ENCODE results near the gene ZNF664.
"Not testable (repeated sequence)": the region's sequence is repeated elsewhere in the genome, so short reads cannot be mapped to it uniquely, and the experiment has no call there.

The ZNF664 gene

GRCh38 chr12:123941624-123942237 is 31.3 kb upstream of the ZNF664 start:
- Histone ChIP-seq H3K27me3 (replicated peaks; ENCODE audit: control insufficient read depth, insufficient read depth, low read length, poor library complexity, severe bottlenecking) (no peaks in the 10 kb centered on the region), H3K4me3 (ENCODE audit: insufficient read depth, low read depth, low read length, poor library complexity, severe bottlenecking) (no peak overlapping the region), H3K36me3 (ENCODE audit: control insufficient read depth, insufficient read depth, low read length) (peaks cover 26% of the 10 kb centered on the region), H3K27ac (ENCODE audit: insufficient read depth, low read length, poor library complexity, severe bottlenecking) (no peak overlapping the region), H3K4me1 (ENCODE audit: control insufficient read depth, insufficient read depth, low read length, poor library complexity, severe bottlenecking) (peaks cover 10% of the 10 kb centered on the region), H3K9me3 (ENCODE audit: control insufficient read depth, low read length) (no peaks in the 10 kb centered on the region)
- no peak for DNase-seq

GRCh38 chr12:123942238-123942653 is 30.8 kb upstream of the ZNF664 start:
- Histone ChIP-seq H3K4me1 (ENCODE audit: control insufficient read depth, insufficient read depth, low read length, poor library complexity, severe bottlenecking) (peaks cover 7% of the 10 kb centered on the region), H3K36me3 (ENCODE audit: control insufficient read depth, insufficient read depth, low read length) (peaks cover 26% of the 10 kb centered on the region), H3K4me3 (ENCODE audit: insufficient read depth, low read depth, low read length, poor library complexity, severe bottlenecking) (no peak overlapping the region), H3K27me3 (replicated peaks; ENCODE audit: control insufficient read depth, insufficient read depth, low read length, poor library complexity, severe bottlenecking) (no peaks in the 10 kb centered on the region), H3K9me3 (ENCODE audit: control insufficient read depth, low read length) (no peaks in the 10 kb centered on the region), H3K27ac (ENCODE audit: insufficient read depth, low read length, poor library complexity, severe bottlenecking) (no peak overlapping the region)
- DNase-seq, result no peak

GRCh38 chr12:123942911-123943648 is 29.9 kb upstream of the ZNF664 start:
- Histone ChIP-seq H3K27me3 (replicated peaks; ENCODE audit: control insufficient read depth, insufficient read depth, low read length, poor library complexity, severe bottlenecking) (no peaks in the 10 kb centered on the region), H3K9me3 (ENCODE audit: control insufficient read depth, low read length) (no peaks in the 10 kb centered on the region), H3K4me1 (ENCODE audit: control insufficient read depth, insufficient read depth, low read length, poor library complexity, severe bottlenecking) (peaks cover 5% of the 10 kb centered on the region), H3K4me3 (ENCODE audit: insufficient read depth, low read depth, low read length, poor library complexity, severe bottlenecking) (no peak overlapping the region), H3K36me3 (ENCODE audit: control insufficient read depth, insufficient read depth, low read length) (peaks cover 26% of the 10 kb centered on the region), H3K27ac (ENCODE audit: insufficient read depth, low read length, poor library complexity, severe bottlenecking) (no peak overlapping the region)
- no peak for DNase-seq

GRCh38 chr12:123943816-123944215 is 29.2 kb upstream of the ZNF664 start:
- Histone ChIP-seq H3K27me3 (replicated peaks; ENCODE audit: control insufficient read depth, insufficient read depth, low read length, poor library complexity, severe bottlenecking) (no peaks in the 10 kb centered on the region), H3K36me3 (ENCODE audit: control insufficient read depth, insufficient read depth, low read length) (peaks cover 26% of the 10 kb centered on the region), H3K4me1 (ENCODE audit: control insufficient read depth, insufficient read depth, low read length, poor library complexity, severe bottlenecking) (no peaks in the 10 kb centered on the region), H3K9me3 (ENCODE audit: control insufficient read depth, low read length) (no peaks in the 10 kb centered on the region), H3K27ac (ENCODE audit: insufficient read depth, low read length, poor library complexity, severe bottlenecking) (no peak overlapping the region), H3K4me3 (ENCODE audit: insufficient read depth, low read depth, low read length, poor library complexity, severe bottlenecking) (no peak overlapping the region)
- DNase-seq, result no peak

GRCh38 chr12:123944696-123945095 is 28.3 kb upstream of the ZNF664 start:
- H3K4me3 ChIP-seq (ENCODE audit: insufficient read depth, low read depth, low read length, poor library complexity, severe bottlenecking), result no peak overlapping the region
- H3K27me3 ChIP-seq (replicated peaks; ENCODE audit: control insufficient read depth, insufficient read depth, low read length, poor library complexity, severe bottlenecking), result no peaks in the 10 kb centered on the region
- DNase-seq, result no peak
- no peaks in the 10 kb centered on the region for H3K9me3 ChIP-seq (ENCODE audit: control insufficient read depth, low read length)
- no peak overlapping the region for H3K27ac ChIP-seq (ENCODE audit: insufficient read depth, low read length, poor library complexity, severe bottlenecking)
- no peaks in the 10 kb centered on the region for H3K4me1 ChIP-seq (ENCODE audit: control insufficient read depth, insufficient read depth, low read length, poor library complexity, severe bottlenecking)
- H3K36me3 ChIP-seq (ENCODE audit: control insufficient read depth, insufficient read depth, low read length), result peaks cover 26% of the 10 kb centered on the region

- no peak for DNase-seq
- H3K27ac ChIP-seq (ENCODE audit: insufficient read depth, low read length, poor library complexity, severe bottlenecking), result no peak overlapping the region
- H3K4me3 ChIP-seq (ENCODE audit: insufficient read depth, low read depth, low read length, poor library complexity, severe bottlenecking), result no peak overlapping the region
- H3K36me3 ChIP-seq (ENCODE audit: control insufficient read depth, insufficient read depth, low read length), result peaks cover 22% of the 10 kb centered on the region
- no peaks in the 10 kb centered on the region for H3K9me3 ChIP-seq (ENCODE audit: control insufficient read depth, low read length)
- no peaks in the 10 kb centered on the region for H3K27me3 ChIP-seq (replicated peaks; ENCODE audit: control insufficient read depth, insufficient read depth, low read length, poor library complexity, severe bottlenecking)
- no peaks in the 10 kb centered on the region for H3K4me1 ChIP-seq (ENCODE audit: control insufficient read depth, insufficient read depth, low read length, poor library complexity, severe bottlenecking)
Measured at GRCh38 chr12:123945287-123946151, 27.5 kb upstream of the ZNF664 start.

GRCh38 chr12:123946152-123946515 is 26.9 kb upstream of the ZNF664 start:
- H3K27me3 ChIP-seq (replicated peaks; ENCODE audit: control insufficient read depth, insufficient read depth, low read length, poor library complexity, severe bottlenecking), result no peaks in the 10 kb centered on the region
- H3K27ac ChIP-seq (ENCODE audit: insufficient read depth, low read length, poor library complexity, severe bottlenecking), result no peak overlapping the region
- no peaks in the 10 kb centered on the region for H3K4me1 ChIP-seq (ENCODE audit: control insufficient read depth, insufficient read depth, low read length, poor library complexity, severe bottlenecking)
- peaks cover 22% of the 10 kb centered on the region for H3K36me3 ChIP-seq (ENCODE audit: control insufficient read depth, insufficient read depth, low read length)
- H3K4me3 ChIP-seq (ENCODE audit: insufficient read depth, low read depth, low read length, poor library complexity, severe bottlenecking), result no peak overlapping the region
- DNase-seq, result no peak
- H3K9me3 ChIP-seq (ENCODE audit: control insufficient read depth, low read length), result no peaks in the 10 kb centered on the region

GRCh38 chr12:123946516-123947505 is 26.2 kb upstream of the ZNF664 start:
- H3K27ac ChIP-seq (ENCODE audit: insufficient read depth, low read length, poor library complexity, severe bottlenecking); DNase-seq; H3K4me1 ChIP-seq (ENCODE audit: control insufficient read depth, insufficient read depth, low read length, poor library complexity, severe bottlenecking): not testable (repeated sequence)

GRCh38 chr12:123947531-123947930 is 25.5 kb upstream of the ZNF664 start:
- not testable (repeated sequence) for H3K27me3 ChIP-seq (replicated peaks; ENCODE audit: control insufficient read depth, insufficient read depth, low read length, poor library complexity, severe bottlenecking); H3K4me1 ChIP-seq (ENCODE audit: control insufficient read depth, insufficient read depth, low read length, poor library complexity, severe bottlenecking); H3K4me3 ChIP-seq (ENCODE audit: insufficient read depth, low read depth, low read length, poor library complexity, severe bottlenecking); H3K27ac ChIP-seq (ENCODE audit: insufficient read depth, low read length, poor library complexity, severe bottlenecking); H3K9me3 ChIP-seq (ENCODE audit: control insufficient read depth, low read length); DNase-seq
- peaks cover 12% of the 10 kb centered on the region for H3K36me3 ChIP-seq (ENCODE audit: control insufficient read depth, insufficient read depth, low read length)

More at GRCh38 chr12:123946516-123947505, 26.2 kb upstream of the ZNF664 start:
- H3K36me3 ChIP-seq (ENCODE audit: control insufficient read depth, insufficient read depth, low read length), result peaks cover 19% of the 10 kb centered on the region
- H3K4me3 ChIP-seq (ENCODE audit: insufficient read depth, low read depth, low read length, poor library complexity, severe bottlenecking); H3K9me3 ChIP-seq (ENCODE audit: control insufficient read depth, low read length); H3K27me3 ChIP-seq (replicated peaks; ENCODE audit: control insufficient read depth, insufficient read depth, low read length, poor library complexity, severe bottlenecking): not testable (repeated sequence)

Data from effector memory CD4-positive, alpha-beta T cell (primary cell).